Measurements from ENCODE around the gene PECR. TPM values are rescaled to one million over a fixed set of nuclear protein-coding genes. Genes with fewer than 3 reads are reported as not detected.

Gene PECR
- total RNA-seq, 1 donor from 2014 or later, result 6.9 TPM

- no peak for DNase-seq (ENCODE audit: low read depth, low spot score)
Observed at GRCh38 chr2:216071111-216071851, 10.3 kb downstream of the PECR start.

- no peak for DNase-seq (ENCODE audit: low read depth, low spot score)
Observed at GRCh38 chr2:216070195-216070594, 11.4 kb downstream of the PECR start.

- DNase-seq (ENCODE audit: low read depth, low spot score), result no peak
Observed at GRCh38 chr2:216069028-216069427, 12.6 kb downstream of the PECR start.

- DNase-seq (ENCODE audit: low read depth, low spot score), result no peak
Observed at GRCh38 chr2:216066230-216066629, 15.4 kb downstream of the PECR start.

GRCh38 chr2:216064665-216065064 is 16.9 kb downstream of the PECR start:
- DNase-seq (ENCODE audit: low read depth, low spot score), result no peak

GRCh38 chr2:216064014-216064630 is 17.5 kb downstream of the PECR start:
- no peak for DNase-seq (ENCODE audit: low read depth, low spot score)

- DNase-seq (ENCODE audit: low read depth, low spot score), result no peak
Observed at GRCh38 chr2:216059233-216059834, 22.3 kb downstream of the PECR start.

- no peak for DNase-seq (ENCODE audit: low read depth, low spot score)
Observed at GRCh38 chr2:216057688-216058193, 23.9 kb downstream of the PECR start.

GRCh38 chr2:216056739-216057138 is 24.9 kb downstream of the PECR start:
- no peak for DNase-seq (ENCODE audit: low read depth, low spot score)

- DNase-seq (ENCODE audit: low read depth, low spot score), result no peak
Observed at GRCh38 chr2:216055680-216056079, 25.9 kb downstream of the PECR start.

- DNase-seq (ENCODE audit: low read depth, low spot score), result no peak
Observed at GRCh38 chr2:216052420-216052819, 29.2 kb downstream of the PECR start.

GRCh38 chr2:216051350-216051749 is 30.3 kb downstream of the PECR start:
- no peak for DNase-seq (ENCODE audit: low read depth, low spot score)

- no peak for DNase-seq (ENCODE audit: low read depth, low spot score)
Observed at GRCh38 chr2:216049452-216049851, 32.2 kb downstream of the PECR start.

- DNase-seq (ENCODE audit: low read depth, low spot score), result no peak
Observed at GRCh38 chr2:216047397-216047796, 34.2 kb downstream of the PECR start.

GRCh38 chr2:216044883-216045486 is 36.6 kb downstream of the PECR start:
- DNase-seq (ENCODE audit: low read depth, low spot score), result no peak

GRCh38 chr2:216043949-216044348 is 37.7 kb downstream of the PECR start:
- DNase-seq (ENCODE audit: low read depth, low spot score), result no peak

- no peak for DNase-seq (ENCODE audit: low read depth, low spot score)
Observed at GRCh38 chr2:216041438-216041837, 40.2 kb downstream of the PECR start.

- DNase-seq (ENCODE audit: low read depth, low spot score), result no peak
Observed at GRCh38 chr2:216039918-216040317, 41.7 kb downstream of the PECR start.

GRCh38 chr2:216034065-216034464 is 47.5 kb downstream of the PECR start:
- DNase-seq (ENCODE audit: low read depth, low spot score), result no peak

GRCh38 chr2:216033403-216033802 is 48.2 kb downstream of the PECR start:
- DNase-seq (ENCODE audit: low read depth, low spot score), result no peak

GRCh38 chr2:216031960-216032689 is 49.5 kb downstream of the PECR start:
- DNase-seq (ENCODE audit: low read depth, low spot score), result no peak
